Measurements from ENCODE around the gene STAP1. TPM values are rescaled to one million over a fixed set of nuclear protein-coding genes. Genes with fewer than 3 reads are reported as not detected.

Gene STAP1
- total RNA-seq, 6 experiments from 2014 or later: not detected

DNA sequence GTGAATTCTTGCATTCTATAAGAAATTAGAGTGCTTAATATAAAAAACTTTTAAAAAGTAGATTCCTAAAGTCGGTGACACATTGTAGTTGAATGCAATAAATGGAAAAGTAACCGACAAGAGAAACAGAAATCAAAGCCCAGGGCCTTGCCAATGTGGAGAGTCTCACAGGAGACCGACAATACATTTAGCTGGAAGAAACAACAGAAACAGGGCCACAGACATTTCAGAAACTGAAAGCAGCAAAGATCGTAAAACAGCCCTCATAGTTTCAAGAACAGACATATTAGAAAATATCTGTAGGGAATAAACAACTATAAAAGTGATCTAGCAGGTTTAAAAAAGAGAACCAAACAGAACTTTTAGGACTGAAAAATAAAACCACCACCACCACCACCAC, 49.5 kb downstream of the STAP1 start:
- H3K4me1 ChIP-seq: no peaks in the 10 kb centered on the region
- H3K9me3 ChIP-seq: no peaks in the 10 kb centered on the region
- WGBS (ENCODE audit: insufficient coverage, low coverage, low lambda C conversion rate, missing lambda C conversion rate): 84% methylated on average over 4 of the region's 4 CpGs
- no peaks in the 10 kb centered on the region for H3K27me3 ChIP-seq
- intact Hi-C loops (cut with DNase I): no loop called here
- no peak overlapping the region for H3K4me3 ChIP-seq
- DNase-seq (no peak), ATAC-seq (no peak)
- H3K36me3 ChIP-seq: no peaks in the 10 kb centered on the region
- H3K27ac ChIP-seq: no peak overlapping the region
- TF ChIP-seq, protein P1, sequence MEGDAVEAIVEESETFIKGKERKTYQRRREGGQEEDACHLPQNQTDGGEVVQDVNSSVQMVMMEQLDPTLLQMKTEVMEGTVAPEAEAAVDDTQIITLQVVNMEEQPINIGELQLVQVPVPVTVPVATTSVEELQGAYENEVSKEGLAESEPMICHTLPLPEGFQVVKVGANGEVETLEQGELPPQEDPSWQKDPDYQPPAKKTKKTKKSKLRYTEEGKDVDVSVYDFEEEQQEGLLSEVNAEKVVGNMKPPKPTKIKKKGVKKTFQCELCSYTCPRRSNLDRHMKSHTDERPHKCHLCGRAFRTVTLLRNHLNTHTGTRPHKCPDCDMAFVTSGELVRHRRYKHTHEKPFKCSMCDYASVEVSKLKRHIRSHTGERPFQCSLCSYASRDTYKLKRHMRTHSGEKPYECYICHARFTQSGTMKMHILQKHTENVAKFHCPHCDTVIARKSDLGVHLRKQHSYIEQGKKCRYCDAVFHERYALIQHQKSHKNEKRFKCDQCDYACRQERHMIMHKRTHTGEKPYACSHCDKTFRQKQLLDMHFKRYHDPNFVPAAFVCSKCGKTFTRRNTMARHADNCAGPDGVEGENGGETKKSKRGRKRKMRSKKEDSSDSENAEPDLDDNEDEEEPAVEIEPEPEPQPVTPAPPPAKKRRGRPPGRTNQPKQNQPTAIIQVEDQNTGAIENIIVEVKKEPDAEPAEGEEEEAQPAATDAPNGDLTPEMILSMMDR (IDR thresholded peaks at IDR 0.05): no peak
- no peak for TF ChIP-seq POLR2A (IDR thresholded peaks at IDR 0.05)

DNA sequence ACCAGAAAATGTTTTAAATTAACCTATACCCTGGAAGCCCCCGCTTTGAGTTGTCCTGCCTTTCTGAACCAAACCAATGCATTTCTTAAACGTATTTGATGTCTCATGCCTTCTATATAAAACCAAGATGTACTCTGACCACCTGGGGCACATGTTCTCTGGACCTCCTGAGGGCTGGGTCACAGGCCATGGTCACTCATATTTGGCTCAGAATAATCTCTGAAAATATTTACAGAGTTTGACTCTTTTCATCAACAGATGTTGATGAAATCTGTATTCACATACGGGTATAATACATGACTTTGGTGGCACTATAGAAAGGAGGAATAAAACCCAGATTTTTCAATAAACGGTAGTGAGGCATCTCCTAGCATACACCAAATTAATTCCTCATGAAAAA, 55.7 kb downstream of the STAP1 start:
- no peak overlapping the region for H3K4me3 ChIP-seq
- ATAC-seq (no peak), DNase-seq (no peak)
- H3K4me1 ChIP-seq: no peaks in the 10 kb centered on the region
- TF ChIP-seq, protein P1 (IDR thresholded peaks at IDR 0.05): no peak
- TF ChIP-seq POLR2A (IDR thresholded peaks at IDR 0.05): no peak
- 89% methylated on average over 4 of the region's 4 CpGs for WGBS (ENCODE audit: insufficient coverage, low coverage, low lambda C conversion rate, missing lambda C conversion rate)
- H3K9me3 ChIP-seq: no peaks in the 10 kb centered on the region
- no peaks in the 10 kb centered on the region for H3K27me3 ChIP-seq
- peaks cover 0 to 4% (median 0%) of the 10 kb centered on the region in 4 donors for H3K36me3 ChIP-seq
- no peak overlapping the region for H3K27ac ChIP-seq
- intact Hi-C loops (cut with DNase I): no loop called here

DNA sequence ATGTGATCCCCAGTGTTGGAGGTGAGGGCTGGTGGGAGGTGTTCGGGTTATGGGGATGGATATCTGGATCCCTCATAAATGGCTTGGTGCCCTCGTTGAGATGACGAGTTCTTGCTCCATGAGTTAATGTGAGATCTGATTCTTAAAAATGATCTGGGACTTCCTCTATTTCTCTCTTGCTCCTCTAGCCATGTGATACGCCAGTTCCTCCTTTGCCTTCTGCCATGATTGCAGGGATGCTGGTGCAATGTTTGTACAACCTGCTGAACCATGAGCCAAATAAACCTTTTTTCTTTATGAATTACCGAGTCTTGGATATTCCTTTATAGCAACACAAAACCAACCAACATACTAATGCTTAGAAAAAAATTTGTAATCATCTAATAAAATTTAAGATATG, 56.6 kb downstream of the STAP1 start:
- no peak for ATAC-seq

DNA sequence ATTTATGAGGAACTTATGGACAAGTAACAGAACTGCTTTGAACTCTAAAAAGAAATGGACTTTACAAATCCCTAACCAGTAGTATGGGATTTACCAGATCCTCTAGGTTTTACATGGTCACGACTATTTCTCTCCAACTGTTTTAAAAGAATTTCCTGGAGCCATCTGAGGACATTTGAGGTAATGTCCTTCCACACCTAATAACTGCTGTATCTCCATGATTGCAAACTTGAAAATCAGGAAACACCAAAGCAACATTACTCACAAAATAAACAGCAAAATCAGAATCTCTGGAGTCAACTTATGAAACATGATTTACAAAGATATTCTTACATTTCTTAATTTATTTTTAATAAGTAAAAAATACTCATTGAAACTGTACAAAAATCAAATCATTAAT, 58.0 kb downstream of the STAP1 start:
- H3K27me3 ChIP-seq: no peaks in the 10 kb centered on the region
- DNase-seq (no peak), ATAC-seq (no peak)
- H3K36me3 ChIP-seq: peaks cover 0 to 4% (median 0%) of the 10 kb centered on the region in 4 donors
- H3K4me1 ChIP-seq: peaks cover 0 to 9% (median 2%) of the 10 kb centered on the region in 4 donors
- WGBS (ENCODE audit: insufficient coverage, low coverage, low lambda C conversion rate, missing lambda C conversion rate): 83% methylated on average over 1 of the region's 1 CpG
- TF ChIP-seq, protein P1 (IDR thresholded peaks at IDR 0.05): no peak
- TF ChIP-seq POLR2A (IDR thresholded peaks at IDR 0.05): no peak
- H3K4me3 ChIP-seq: no peak overlapping the region
- H3K27ac ChIP-seq: no peak overlapping the region
- no peaks in the 10 kb centered on the region for H3K9me3 ChIP-seq
- intact Hi-C loops (cut with DNase I): no loop called here

More for the DNA sequence above, 56.6 kb downstream of the STAP1 start:
- Histone ChIP-seq H3K27ac (no peak overlapping the region), H3K36me3 (peaks cover 0 to 4% (median 0%) of the 10 kb centered on the region in 4 donors), H3K27me3 (no peaks in the 10 kb centered on the region), H3K4me1 (no peaks in the 10 kb centered on the region), H3K4me3 (no peak overlapping the region), H3K9me3 (no peaks in the 10 kb centered on the region)
- DNase-seq: no peak
- 94% methylated on average over 5 of the region's 5 CpGs for WGBS (ENCODE audit: insufficient coverage, low coverage, low lambda C conversion rate, missing lambda C conversion rate)
- TF ChIP-seq POLR2A (IDR thresholded peaks at IDR 0.05): no peak
- TF ChIP-seq, protein P1 (IDR thresholded peaks at IDR 0.05): no peak
- intact Hi-C loops (cut with DNase I): no loop called here

DNA sequence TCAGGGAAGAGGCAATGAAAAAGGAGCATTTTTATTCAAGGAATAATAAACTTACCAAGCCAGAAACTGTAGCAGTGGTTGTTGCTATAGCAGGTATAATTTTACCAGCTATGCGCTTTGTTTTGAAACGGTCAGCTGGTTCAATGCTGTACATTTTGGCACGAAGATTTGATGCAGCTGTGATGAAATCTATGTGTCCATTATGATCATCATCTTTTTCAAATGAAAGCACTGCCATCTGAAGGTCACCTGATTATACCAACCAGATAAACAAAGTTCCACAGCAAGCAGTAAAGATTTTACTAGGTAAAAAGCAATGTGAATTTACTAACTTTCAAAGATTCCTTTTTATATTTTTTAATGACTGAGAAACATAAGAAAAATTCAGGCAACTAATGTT, 66.4 kb downstream of the STAP1 start:
- H3K36me3 ChIP-seq: peaks cover 0 to 15% (median 1%) of the 10 kb centered on the region in 4 donors
- intact Hi-C loops (cut with DNase I): no loop called here
- H3K4me1 ChIP-seq: peaks cover 0 to 14% (median 6%) of the 10 kb centered on the region in 4 donors
- no peaks in the 10 kb centered on the region for H3K9me3 ChIP-seq
- H3K4me3 ChIP-seq: no peak overlapping the region
- DNase-seq (no peak), ATAC-seq (no peak)
- H3K27ac ChIP-seq: no peak overlapping the region
- WGBS (ENCODE audit: insufficient coverage, low coverage, low lambda C conversion rate, missing lambda C conversion rate): 81% methylated on average over 3 of the region's 3 CpGs
- H3K27me3 ChIP-seq: no peaks in the 10 kb centered on the region
- no peak for TF ChIP-seq POLR2A (IDR thresholded peaks at IDR 0.05)
- TF ChIP-seq, protein P1 (IDR thresholded peaks at IDR 0.05): no peak
